Bronchial epithelial cell (primary cell): Measurements from ENCODE around the gene ZNF329. TPM values are rescaled to one million over a fixed set of nuclear protein-coding genes. Genes with fewer than 3 reads are reported as not detected.
"Not testable (repeated sequence)": the region's sequence is repeated elsewhere in the genome, so short reads cannot be mapped to it uniquely, and the experiment has no call there.

Experiments used
- DNase-seq: peaks from one replicate; pipeline ENCODE4 v3.0.0-alpha.2; 2010; ENCODE audit warnings: low read depth
- FAIRE-seq: peaks from 2 replicates; lab custom pipeline; 2011; peaks lifted over from hg19 to GRCh38; lab: Jason Lieb, UNC
- H3K27me3 ChIP-seq: 2 replicates; pipeline ENCODE4 v1.5.1; 2011; ENCODE audit warnings: low read length; ENCODE audit not compliant: control insufficient read depth, insufficient read depth
- H3K36me3 ChIP-seq: 2 replicates; pipeline ENCODE4 v1.5.1; 2011; ENCODE audit warnings: low read length; ENCODE audit not compliant: control insufficient read depth, insufficient read depth
- H3K4me3 ChIP-seq: 2 replicates; pipeline ENCODE4 v1.5.1; 2011; ENCODE audit warnings: mild to moderate bottlenecking, low read depth, low read length, control low read depth
- CTCF ChIP-seq: IDR thresholded peaks from 2 replicates; pipeline ENCODE4 v1.5.1; 2011; ENCODE audit warnings: mild to moderate bottlenecking, moderate library complexity, low read length, control low read depth, inconsistent platforms; ENCODE audit not compliant: insufficient read depth, severe bottlenecking
- total RNA-seq: library from RNA; depleted of rRNA; stranded (reverse); fragments of >200 nt; gene quantifications from 2 replicates; pipeline ENCODE4 v1.2.1, GENCODE V29; 2014

ZNF329 gene
- total RNA-seq, 1 donor from 2014 or later: 14.5 TPM

- FAIRE-seq: no peak
- peak; percentile 80 for DNase-seq
- Histone ChIP-seq H3K27me3 (no peaks in the 10 kb centered on the region), H3K4me3 (peak overlapping the region; percentile 92), H3K36me3 (no peaks in the 10 kb centered on the region)
- TF ChIP-seq CTCF: peak; percentile 96
These were observed 4.4 kb upstream of the ZNF329 start for GRCh38 chr19:58154679-58155648.

DNA sequence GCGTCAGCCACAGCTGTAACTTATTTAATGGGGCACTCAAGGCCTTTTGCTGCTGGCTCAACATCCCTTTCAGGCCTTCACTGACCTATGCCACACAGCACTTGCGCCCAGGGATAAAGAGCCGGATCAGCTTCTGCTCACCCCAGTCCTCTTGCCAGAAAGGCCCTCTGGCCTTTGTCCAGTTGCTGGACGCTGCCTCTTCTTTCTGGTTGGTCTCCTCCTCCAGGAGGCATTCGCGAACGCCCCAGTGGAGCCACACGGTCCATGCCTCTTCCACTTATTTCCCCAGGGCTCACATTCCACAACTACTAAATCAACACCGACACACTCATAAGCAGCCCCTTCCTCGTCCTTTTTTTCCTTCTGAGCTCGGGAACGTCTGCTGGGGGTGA is 3.7 kb upstream of the ZNF329 start:
- H3K4me3 ChIP-seq: peak overlapping the region; percentile 92
- H3K27me3 ChIP-seq: no peaks in the 10 kb centered on the region
- no peaks in the 10 kb centered on the region for H3K36me3 ChIP-seq
- FAIRE-seq: no peak
- peak; percentile 27 for DNase-seq
- no peak for TF ChIP-seq CTCF

DNA sequence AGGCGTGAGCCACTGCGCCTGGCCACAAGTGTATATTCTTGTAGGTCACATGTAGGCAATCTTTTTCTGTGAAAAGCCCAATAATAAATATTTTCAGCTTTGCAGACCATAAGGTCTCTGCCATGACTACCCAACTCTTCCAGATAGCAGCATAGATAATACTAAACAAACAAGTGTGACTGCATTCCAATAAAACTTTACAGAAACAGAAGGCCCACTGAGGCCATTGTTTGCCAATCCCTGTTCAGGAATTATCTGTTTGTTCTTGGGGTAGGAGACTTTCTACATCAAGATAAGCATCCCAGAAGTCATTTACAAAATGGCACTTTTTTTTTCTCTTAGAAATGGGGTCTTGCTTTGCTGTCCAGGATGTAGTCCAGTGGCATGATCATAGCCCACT is 2.8 kb upstream of the ZNF329 start:
- no peaks in the 10 kb centered on the region for H3K27me3 ChIP-seq
- no peak for TF ChIP-seq CTCF
- no peak for DNase-seq
- FAIRE-seq: no peak
- H3K36me3 ChIP-seq: no peaks in the 10 kb centered on the region
- no peak overlapping the region for H3K4me3 ChIP-seq

DNA sequence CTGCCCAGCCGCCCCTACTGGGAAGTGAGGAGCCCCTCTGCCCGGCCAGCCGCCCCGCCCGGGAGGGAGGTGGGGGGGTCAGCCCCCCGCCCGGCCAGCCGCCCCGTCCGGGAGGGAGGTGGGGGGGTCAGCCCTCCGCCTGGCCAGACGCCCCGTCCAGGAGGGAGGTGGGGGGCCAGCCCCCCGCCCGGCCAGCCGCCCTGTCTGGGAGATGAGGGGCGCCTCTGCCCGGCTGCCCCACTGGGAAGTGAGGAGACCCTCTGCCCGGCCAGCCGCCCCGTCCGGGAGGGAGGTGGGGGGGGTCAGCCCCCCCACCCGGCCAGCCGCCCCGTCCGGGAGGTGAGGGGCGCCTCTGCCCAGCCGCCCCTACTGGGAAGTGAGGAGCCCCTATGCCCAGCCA is 3.1 kb downstream of the ZNF329 start:
- not testable (repeated sequence) for FAIRE-seq, DNase-seq, H3K4me3 ChIP-seq, H3K27me3 ChIP-seq, H3K36me3 ChIP-seq

- FAIRE-seq (no peak), DNase-seq (no peak)
- H3K27me3 ChIP-seq: no peaks in the 10 kb centered on the region
- peaks cover 4% of the 10 kb centered on the region for H3K36me3 ChIP-seq
- no peak for TF ChIP-seq CTCF
- H3K4me3 ChIP-seq: no peak overlapping the region
These were observed 4.7 kb downstream of the ZNF329 start for GRCh38 chr19:58145849-58146248.

GRCh38 chr19:58134244-58134643 is 16.3 kb downstream of the ZNF329 start:
- TF ChIP-seq CTCF: no peak
- DNase-seq: no peak
- FAIRE-seq: no peak
- Histone ChIP-seq H3K4me3 (no peak overlapping the region), H3K27me3 (no peaks in the 10 kb centered on the region), H3K36me3 (peaks cover 10% of the 10 kb centered on the region)
